ENCODE data around the gene LDB2.

Gene LDB2

GRCh38 chr4:16685536-16685935, 212.9 kb downstream of the LDB2 start:
- no peak overlapping the region for H3K4me3 ChIP-seq (replicated peaks in 1 of 2; ENCODE audit: low read depth in 2 of 2, low read length in 2 of 2)
- TF ChIP-seq CTCF (IDR thresholded peaks at IDR 0.05; ENCODE audit: low read depth, low read length) = no peak
- peak in 1 of 2 donors; percentile 75 for DNase-seq (ENCODE audit: low read depth in 2 of 2)

GRCh38 chr4:16684935-16685334, 213.5 kb downstream of the LDB2 start:
- H3K4me3 ChIP-seq (replicated peaks in 1 of 2; ENCODE audit: low read depth in 2 of 2, low read length in 2 of 2) = no peak overlapping the region
- TF ChIP-seq CTCF (IDR thresholded peaks at IDR 0.05; ENCODE audit: low read depth, low read length) = no peak
- DNase-seq (ENCODE audit: low read depth in 2 of 2) = peak in 1 of 2 donors; percentile 12

GRCh38 chr4:16684097-16684496, 214.3 kb downstream of the LDB2 start:
- DNase-seq (ENCODE audit: low read depth in 2 of 2) = peak; percentile 81 to 92
- no peak overlapping the region for H3K4me3 ChIP-seq (replicated peaks in 1 of 2; ENCODE audit: low read depth in 2 of 2, low read length in 2 of 2)
- no peak for TF ChIP-seq CTCF (IDR thresholded peaks at IDR 0.05; ENCODE audit: low read depth, low read length)

- H3K4me3 ChIP-seq (replicated peaks in 1 of 2; ENCODE audit: low read depth in 2 of 2, low read length in 2 of 2) = no peak overlapping the region
- DNase-seq (ENCODE audit: low read depth in 2 of 2) = peak in 1 of 2 donors; percentile 65
- no peak for TF ChIP-seq CTCF (IDR thresholded peaks at IDR 0.05; ENCODE audit: low read depth, low read length)
These were observed 215.5 kb downstream of the LDB2 start for GRCh38 chr4:16682975-16683374.

GRCh38 chr4:16677001-16677944, 221.2 kb downstream of the LDB2 start:
- no peak overlapping the region for H3K4me3 ChIP-seq (replicated peaks in 1 of 2; ENCODE audit: low read depth in 2 of 2, low read length in 2 of 2)
- no peak for TF ChIP-seq CTCF (IDR thresholded peaks at IDR 0.05; ENCODE audit: low read depth, low read length)
- peak in 1 of 2 donors; percentile 64 for DNase-seq (ENCODE audit: low read depth in 2 of 2)

- no peak overlapping the region for H3K4me3 ChIP-seq (replicated peaks in 1 of 2; ENCODE audit: low read depth in 2 of 2, low read length in 2 of 2)
- no peak for TF ChIP-seq CTCF (IDR thresholded peaks at IDR 0.05; ENCODE audit: low read depth, low read length)
- DNase-seq (ENCODE audit: low read depth in 2 of 2) = no peak
These were observed 222.1 kb downstream of the LDB2 start for GRCh38 chr4:16676230-16676770.
